K562 (cell line): Measurements from ENCODE around the gene MYOM1. TPM values are rescaled to one million over a fixed set of nuclear protein-coding genes. Genes with fewer than 3 reads are reported as not detected.

Experiments used
- C11orf30 ChIP-seq: fragments of 450-650 bp; IDR thresholded peaks from 2 replicates; pipeline ENCODE4 v1.6.1; 2016; ENCODE audit warnings: low read depth, mild to moderate bottlenecking
- ETV1 ChIP-seq: fragments of 450-650 bp; conservative IDR thresholded peaks from 2 replicates; pipeline ENCODE4 v1.6.1; 2016; ENCODE audit warnings: missing genetic modification characterization, control low read depth, low read depth, missing compliant biosample characterization
- GTF2F1 ChIP-seq: IDR thresholded peaks from 2 replicates; pipeline ENCODE4 v1.6.1; 2011; ENCODE audit warnings: low read depth, low read length, improper control_type of control experiment
- HDAC2 ChIP-seq: fragments of 450-650 bp; IDR thresholded peaks from 2 replicates; pipeline ENCODE4 v1.6.1; 2016; ENCODE audit warnings: mild to moderate bottlenecking
- HES1 ChIP-seq: fragments of 450-650 bp; IDR thresholded peaks from 2 replicates; pipeline ENCODE4 v1.6.1; 2016; ENCODE audit warnings: low read depth, mild to moderate bottlenecking, moderate library complexity
- MAFF ChIP-seq: IDR thresholded peaks from 2 replicates; pipeline ENCODE4 v1.6.1; 2012; ENCODE audit warnings: low read length, improper control_type of control experiment
- MCM3 ChIP-seq: fragments of 450-650 bp; IDR thresholded peaks from 2 replicates; pipeline ENCODE4 v1.6.1; 2016
- MCM7 ChIP-seq, 2 experiments: fragments of 450-650 bp; IDR thresholded peaks; 2 replicates each; pipeline ENCODE4 v1.6.1; 2016 to 2018
- MECOM ChIP-seq: fragments of 250-450 bp; sonication (Bioruptor Pico); IDR thresholded peaks from 2 replicates; pipeline ENCODE4 v1.8.0; 2022; ENCODE audit warnings: inconsistent platforms
- NRF1 ChIP-seq, 2 experiments: fragments of 450-650 bp; IDR thresholded peaks in 1 of 2; conservative IDR thresholded peaks in 1 of 2; 2 replicates each; pipeline ENCODE4 v1.6.1; 2014; ENCODE audit warnings: mild to moderate bottlenecking in 2 of 2
- PHTF2 ChIP-seq: fragments of 250-450 bp; sonication (Bioruptor Pico); IDR thresholded peaks from 2 replicates; pipeline ENCODE4 v1.5.0; 2021; ENCODE audit warnings: mild to moderate bottlenecking
- SIN3B ChIP-seq: fragments of 450-650 bp; IDR thresholded peaks from 2 replicates; pipeline ENCODE4 v1.6.1; 2017; ENCODE audit warnings: low read depth, mild to moderate bottlenecking, moderate library complexity
- SMARCB1 ChIP-seq: IDR thresholded peaks from 2 replicates; pipeline ENCODE4 v1.6.1; 2011; ENCODE audit warnings: improper control_type of control experiment, low read depth; ENCODE audit not compliant: insufficient read length
- SNIP1 ChIP-seq: fragments of 450-650 bp; IDR thresholded peaks from 2 replicates; pipeline ENCODE4 v1.7.1; 2017; ENCODE audit warnings: low read depth, mild to moderate bottlenecking
- TGIF2 ChIP-seq: sonication (generic); formaldehyde crosslinking; IDR thresholded peaks from 2 replicates; pipeline ENCODE4 v1.8.1; 2022; ENCODE audit warnings: mild to moderate bottlenecking, missing genetic modification reagents, moderate library complexity
- TRIM24 ChIP-seq, 2 experiments: fragments of 450-650 bp; IDR thresholded peaks; 2 replicates each; pipeline ENCODE4 v1.6.1; 2016
- ZFX ChIP-seq: sonication (generic); formaldehyde crosslinking; IDR thresholded peaks from 2 replicates; pipeline ENCODE4 v1.8.0; 2022; ENCODE audit warnings: mild to moderate bottlenecking, missing genetic modification reagents, moderate library complexity
- ZNF133 ChIP-seq: fragments of 250-450 bp; sonication (Bioruptor Pico); IDR thresholded peaks from 2 replicates; pipeline ENCODE4 v1.4.0; 2020; ENCODE audit warnings: mild to moderate bottlenecking
- ZNF146 ChIP-seq: IDR thresholded peaks from one replicate; pipeline ENCODE4 v1.6.1; 2018; ENCODE audit warnings: missing compliant biosample characterization; ENCODE audit not compliant: unreplicated experiment
- ZNF41 ChIP-seq: fragments of 250-450 bp; sonication (Bioruptor Pico); conservative IDR thresholded peaks from 2 replicates; pipeline ENCODE4 v1.4.0; 2020; ENCODE audit warnings: mild to moderate bottlenecking
- ZNF444 ChIP-seq: fragments of 250-450 bp; sonication (Bioruptor Pico); IDR thresholded peaks from 2 replicates; pipeline ENCODE4 v1.4.0; 2020; ENCODE audit warnings: mild to moderate bottlenecking, moderate library complexity
- ZNF507 ChIP-seq: conservative IDR thresholded peaks from 2 replicates; pipeline ENCODE4 v1.6.1; 2017; ENCODE audit warnings: missing genetic modification characterization, missing compliant biosample characterization
- ZNF695 ChIP-seq: fragments of 450-650 bp; formaldehyde crosslinking; IDR thresholded peaks from 2 replicates; pipeline ENCODE4 v1.4.0; 2020; ENCODE audit warnings: mild to moderate bottlenecking, moderate library complexity
- polyA plus RNA-seq, 8 experiments: library from polyadenylated mRNA; depleted of rRNA in 4 of 8; stranded (reverse) in 5 of 8; unstranded in 3 of 8; fragments of >200 nt; fragmentation: Nextera tagmentation in 2 of 8; fragmentation: Illumina TruSeq in 1 of 8; extraction: Ambion mirVana in 2 of 8; extraction: Trizol in 1 of 8; gene quantifications; 2 replicates each; pipeline versions ENCODE4 v1.2.1 to v1.2.3, GENCODE V29; 2011 to 2014; ENCODE audit warnings: inconsistent platforms in 1 of 8, missing spikeins in 1 of 8
- total RNA-seq, 7 experiments: library from RNA; depleted of rRNA in 6 of 7; stranded (reverse); fragments of >200 nt in 6 of 7; fragmentation: Illumina TruSeq in 2 of 7; extraction: Trizol in 2 of 7; gene quantifications; 2 replicates each; pipeline versions ENCODE4 v1.2.1 to v1.2.3, GENCODE V29; 2011 to 2021; ENCODE audit warnings: low replicate concordance in 1 of 7
- TF ChIP-seq, protein P1 (sequence below): IDR thresholded peaks from 2 replicates; pipeline ENCODE4 v1.6.1; 2011; ENCODE audit warnings: borderline replicate concordance, low read depth, mild to moderate bottlenecking, moderate library complexity, low read length; ENCODE audit not compliant: insufficient read depth, poor library complexity, severe bottlenecking
- TF ChIP-seq, protein P2 (sequence below): sonication (generic); formaldehyde crosslinking; IDR thresholded peaks from 2 replicates; pipeline ENCODE4 v1.9.0; 2022; ENCODE audit warnings: mild to moderate bottlenecking, missing genetic modification reagents
- TF ChIP-seq, protein P3 (sequence below): fragments of 250-450 bp; sonication (Bioruptor Pico); IDR thresholded peaks from 2 replicates; pipeline ENCODE4 v1.5.0; 2021; ENCODE audit warnings: mild to moderate bottlenecking, borderline replicate concordance

The MYOM1 gene
- total and polyA plus RNA-seq, 9 of the 15 experiments (the other 6 are each of a cell fraction or from before 2014, with no cell fraction given) = 0.01 to 0.62 (median 0.25) TPM

GRCh38 chr18:3262234-3263131 lies 42.7 kb upstream of the MYOM1 start (continued):
- TF ChIP-seq MECOM (CRISPR knock-in tag) = no peak
- TF ChIP-seq SMARCB1 = no peak
- no peak for TF ChIP-seq SIN3B
- no peak for TF ChIP-seq TRIM24 (IDR thresholded peaks at IDR 0.05)
- TF ChIP-seq HES1 = no peak
- 0 out of 2 replicates have a peak, but pooled peaks have one; percentile 16 for TF ChIP-seq HDAC2
- no peak for TF ChIP-seq PHTF2 (CRISPR knock-in tag)
- no peak for TF ChIP-seq MAFF
- no peak for TF ChIP-seq ZNF444
- TF ChIP-seq MCM3 = no peak
- TF ChIP-seq NRF1 (conservative IDR thresholded peaks at IDR 0.05 in 1 of 2, IDR thresholded peaks at IDR 0.05 in 1 of 2) = no peak; a peak in 1 of 4 replicates
- no peak for TF ChIP-seq GTF2F1
- no peak for TF ChIP-seq ZFX (CRISPR knock-in tag)
- TF ChIP-seq, protein P1, sequence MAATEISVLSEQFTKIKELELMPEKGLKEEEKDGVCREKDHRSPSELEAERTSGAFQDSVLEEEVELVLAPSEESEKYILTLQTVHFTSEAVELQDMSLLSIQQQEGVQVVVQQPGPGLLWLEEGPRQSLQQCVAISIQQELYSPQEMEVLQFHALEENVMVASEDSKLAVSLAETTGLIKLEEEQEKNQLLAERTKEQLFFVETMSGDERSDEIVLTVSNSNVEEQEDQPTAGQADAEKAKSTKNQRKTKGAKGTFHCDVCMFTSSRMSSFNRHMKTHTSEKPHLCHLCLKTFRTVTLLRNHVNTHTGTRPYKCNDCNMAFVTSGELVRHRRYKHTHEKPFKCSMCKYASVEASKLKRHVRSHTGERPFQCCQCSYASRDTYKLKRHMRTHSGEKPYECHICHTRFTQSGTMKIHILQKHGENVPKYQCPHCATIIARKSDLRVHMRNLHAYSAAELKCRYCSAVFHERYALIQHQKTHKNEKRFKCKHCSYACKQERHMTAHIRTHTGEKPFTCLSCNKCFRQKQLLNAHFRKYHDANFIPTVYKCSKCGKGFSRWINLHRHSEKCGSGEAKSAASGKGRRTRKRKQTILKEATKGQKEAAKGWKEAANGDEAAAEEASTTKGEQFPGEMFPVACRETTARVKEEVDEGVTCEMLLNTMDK = peak; percentile 0
- TF ChIP-seq SNIP1 = no peak
- TF ChIP-seq ZNF695 (CRISPR knock-in tag) = no peak
- no peak for TF ChIP-seq C11orf30
- TF ChIP-seq, protein P2, sequence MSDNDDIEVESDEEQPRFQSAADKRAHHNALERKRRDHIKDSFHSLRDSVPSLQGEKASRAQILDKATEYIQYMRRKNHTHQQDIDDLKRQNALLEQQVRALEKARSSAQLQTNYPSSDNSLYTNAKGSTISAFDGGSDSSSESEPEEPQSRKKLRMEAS (CRISPR knock-in tag) = no peak
- peak; percentile 7 for TF ChIP-seq ZNF146 (CRISPR knock-in tag)
- TF ChIP-seq, protein P3, sequence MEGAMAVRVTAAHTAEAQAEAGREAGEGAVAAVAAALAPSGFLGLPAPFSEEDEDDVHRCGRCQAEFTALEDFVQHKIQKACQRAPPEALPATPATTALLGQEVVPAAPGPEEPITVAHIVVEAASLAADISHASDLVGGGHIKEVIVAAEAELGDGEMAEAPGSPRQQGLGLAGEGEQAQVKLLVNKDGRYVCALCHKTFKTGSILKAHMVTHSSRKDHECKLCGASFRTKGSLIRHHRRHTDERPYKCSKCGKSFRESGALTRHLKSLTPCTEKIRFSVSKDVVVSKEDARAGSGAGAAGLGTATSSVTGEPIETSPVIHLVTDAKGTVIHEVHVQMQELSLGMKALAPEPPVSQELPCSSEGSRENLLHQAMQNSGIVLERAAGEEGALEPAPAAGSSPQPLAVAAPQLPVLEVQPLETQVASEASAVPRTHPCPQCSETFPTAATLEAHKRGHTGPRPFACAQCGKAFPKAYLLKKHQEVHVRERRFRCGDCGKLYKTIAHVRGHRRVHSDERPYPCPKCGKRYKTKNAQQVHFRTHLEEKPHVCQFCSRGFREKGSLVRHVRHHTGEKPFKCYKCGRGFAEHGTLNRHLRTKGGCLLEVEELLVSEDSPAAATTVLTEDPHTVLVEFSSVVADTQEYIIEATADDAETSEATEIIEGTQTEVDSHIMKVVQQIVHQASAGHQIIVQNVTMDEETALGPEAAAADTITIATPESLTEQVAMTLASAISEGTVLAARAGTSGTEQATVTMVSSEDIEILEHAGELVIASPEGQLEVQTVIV (CRISPR knock-in tag) = no peak
- TF ChIP-seq TGIF2 (CRISPR knock-in tag) = peak; percentile 91; the same call in 1 of the 2 replicates
- no peak for TF ChIP-seq ZNF133 (CRISPR knock-in tag)
- TF ChIP-seq MCM7 (IDR thresholded peaks at IDR 0.05) = no peak
- TF ChIP-seq ZNF41 (CRISPR knock-in tag) = no peak
- TF ChIP-seq ZNF507 (tag) = no peak
- peak; percentile 77 for TF ChIP-seq ETV1 (tag)
